DMS114 treated with DMSO at 0.1 percent for 48 hours (cell line): ENCODE measurements around the gene ENC1.

Source experiments
- DNase-seq: peaks from one replicate; lab custom pipeline; 2025; ENCODE audit not compliant: unreplicated experiment; lab: John Stamatoyannopoulos, UW

Gene ENC1

GRCh38 chr5:74612045-74612444 is 28.5 kb downstream of the ENC1 start:
- DNase-seq = no peak

GRCh38 chr5:74608736-74609601 is 31.6 kb downstream of the ENC1 start:
- DNase-seq = no peak

- no peak for DNase-seq
These were observed 34.8 kb downstream of the ENC1 start for GRCh38 chr5:74605759-74606158.

GRCh38 chr5:74603376-74603775 is 37.2 kb downstream of the ENC1 start:
- DNase-seq = no peak

- DNase-seq = no peak
These were observed 41.4 kb downstream of the ENC1 start for GRCh38 chr5:74599148-74599547.

- no peak for DNase-seq
These were observed 41.8 kb downstream of the ENC1 start for GRCh38 chr5:74598731-74599130.

GRCh38 chr5:74596927-74597326 is 43.6 kb downstream of the ENC1 start:
- no peak for DNase-seq

- DNase-seq = no peak
These were observed 45.2 kb downstream of the ENC1 start for GRCh38 chr5:74595143-74595925.

- DNase-seq = no peak
These were observed 46.1 kb downstream of the ENC1 start for GRCh38 chr5:74594137-74595040.

GRCh38 chr5:74589204-74590056 is 51.1 kb downstream of the ENC1 start:
- DNase-seq = no peak

GRCh38 chr5:74588415-74588814 is 52.1 kb downstream of the ENC1 start:
- no peak for DNase-seq

GRCh38 chr5:74587890-74588289 is 52.6 kb downstream of the ENC1 start:
- DNase-seq = no peak

- DNase-seq = no peak
These were observed 53.2 kb downstream of the ENC1 start for GRCh38 chr5:74587300-74587699.

GRCh38 chr5:74586856-74587255 is 53.7 kb downstream of the ENC1 start:
- no peak for DNase-seq

- no peak for DNase-seq
These were observed 57.7 kb downstream of the ENC1 start for GRCh38 chr5:74582853-74583252.

- DNase-seq = no peak
These were observed 58.6 kb downstream of the ENC1 start for GRCh38 chr5:74581988-74582365.

GRCh38 chr5:74580729-74581109 is 59.8 kb downstream of the ENC1 start:
- DNase-seq = no peak

GRCh38 chr5:74579215-74579614 is 61.3 kb downstream of the ENC1 start:
- no peak for DNase-seq

GRCh38 chr5:74578356-74579044 is 62.0 kb downstream of the ENC1 start:
- no peak for DNase-seq
